Mesothelial cell of epicardium (in vitro differentiated cells): Measurements from ENCODE around the gene COL27A1. TPM values are rescaled to one million over a fixed set of nuclear protein-coding genes. Genes with fewer than 3 reads are reported as not detected.

Experiments used
- DNase-seq, 2 experiments: peaks; one replicate each; pipeline ENCODE4 v3.0.0; 2021; ENCODE audit warnings: low spot score in 2 of 2; ENCODE audit not compliant: unreplicated experiment in 2 of 2
- H3K27ac Mint-ChIP-seq: 2 replicates; pipeline ENCODE4 v1.8.0; 2021; ENCODE audit warnings: mixed read lengths
- H3K27me3 Mint-ChIP-seq: 2 replicates; pipeline ENCODE4 v1.8.0; 2021; ENCODE audit warnings: low read depth, mixed read lengths
- H3K36me3 Mint-ChIP-seq: 2 replicates; pipeline ENCODE4 v1.8.0; 2021; ENCODE audit warnings: mixed read lengths
- H3K4me1 Mint-ChIP-seq: 2 replicates; pipeline ENCODE4 v1.8.0; 2021; ENCODE audit warnings: mixed read lengths
- H3K4me3 Mint-ChIP-seq: 2 replicates; pipeline ENCODE4 v1.8.0; 2021; ENCODE audit warnings: mild to moderate bottlenecking, moderate library complexity, mixed read lengths
- H3K9me3 Mint-ChIP-seq: 2 replicates; pipeline ENCODE4 v1.8.0; 2021; ENCODE audit warnings: mixed read lengths
- CTCF ChIP-seq: fragments of 200-600 bp; sonication (generic); IDR thresholded peaks from one replicate; pipeline ENCODE4 v1.5.0; 2021; ENCODE audit warnings: antibody characterized with exemption; ENCODE audit not compliant: unreplicated experiment
- total RNA-seq: library from RNA; stranded (reverse); gene quantifications from 3 replicates; pipeline ENCODE4 v1.2.1, GENCODE V29; 2021

The COL27A1 gene
- total RNA-seq, 1 donor from 2014 or later = 138 TPM

- no peak for DNase-seq
- Mint-ChIP-seq H3K27ac (no peak overlapping the region), H3K36me3 (no peaks in the 10 kb centered on the region), H3K4me3 (no peak overlapping the region), H3K4me1 (peaks cover 6% of the 10 kb centered on the region), H3K27me3 (peaks cover 23% of the 10 kb centered on the region), H3K9me3 (peaks cover 5% of the 10 kb centered on the region)
- TF ChIP-seq CTCF = no peak
Measured at GRCh38 chr9:114138552-114138971, 16.8 kb upstream of the COL27A1 start.

- peaks cover 23% of the 10 kb centered on the region for H3K27me3 Mint-ChIP-seq
- TF ChIP-seq CTCF = no peak
- no peak overlapping the region for H3K4me3 Mint-ChIP-seq
- H3K9me3 Mint-ChIP-seq = peaks cover 5% of the 10 kb centered on the region
- peaks cover 6% of the 10 kb centered on the region for H3K4me1 Mint-ChIP-seq
- H3K27ac Mint-ChIP-seq = no peak overlapping the region
- no peaks in the 10 kb centered on the region for H3K36me3 Mint-ChIP-seq
- DNase-seq = no peak
Measured at GRCh38 chr9:114139071-114139470, 16.3 kb upstream of the COL27A1 start.

- H3K27me3 Mint-ChIP-seq = peaks cover 23% of the 10 kb centered on the region
- no peak overlapping the region for H3K4me3 Mint-ChIP-seq
- TF ChIP-seq CTCF = no peak
- H3K9me3 Mint-ChIP-seq = peaks cover 5% of the 10 kb centered on the region
- DNase-seq = no peak
- peaks cover 6% of the 10 kb centered on the region for H3K4me1 Mint-ChIP-seq
- H3K36me3 Mint-ChIP-seq = no peaks in the 10 kb centered on the region
- no peak overlapping the region for H3K27ac Mint-ChIP-seq
Measured at GRCh38 chr9:114140401-114140800, 14.9 kb upstream of the COL27A1 start.

- no peak for DNase-seq
- Mint-ChIP-seq H3K4me1 (peaks cover 6% of the 10 kb centered on the region), H3K9me3 (peaks cover 5% of the 10 kb centered on the region), H3K36me3 (no peaks in the 10 kb centered on the region), H3K27me3 (peaks cover 23% of the 10 kb centered on the region), H3K27ac (no peak overlapping the region), H3K4me3 (no peak overlapping the region)
- no peak for TF ChIP-seq CTCF
Measured at GRCh38 chr9:114140850-114141249, 14.5 kb upstream of the COL27A1 start.

- Mint-ChIP-seq H3K4me1 (peaks cover 6% of the 10 kb centered on the region), H3K36me3 (no peaks in the 10 kb centered on the region), H3K27me3 (peaks cover 24% of the 10 kb centered on the region), H3K9me3 (peaks cover 5% of the 10 kb centered on the region), H3K4me3 (no peak overlapping the region), H3K27ac (no peak overlapping the region)
- TF ChIP-seq CTCF = no peak
- no peak for DNase-seq
Measured at GRCh38 chr9:114141553-114142402, 13.6 kb upstream of the COL27A1 start.
